GM18951 (cell line): ENCODE results near the gene MMP17.
"Not testable (repeated sequence)": the region's sequence is repeated elsewhere in the genome, so short reads cannot be mapped to it uniquely, and the experiment has no call there.

Source experiments
- POLR2A ChIP-seq: IDR thresholded peaks from 4 replicates; pipeline ENCODE4 v1.6.1; 2011; ENCODE audit warnings: mild to moderate bottlenecking; ENCODE audit not compliant: insufficient read length, insufficient read depth; ENCODE audit errors: extremely low read depth
- in situ Hi-C: fragments of 300-500 bp; cut with MboI; formaldehyde crosslinking; loops from one replicate; pipeline ENCODE4 v1.12.0; 2022; ENCODE audit warnings: low sequenced_read_pairs, mixed read lengths, inconsistent platforms; ENCODE audit not compliant: unreplicated experiment

Gene MMP17

DNA sequence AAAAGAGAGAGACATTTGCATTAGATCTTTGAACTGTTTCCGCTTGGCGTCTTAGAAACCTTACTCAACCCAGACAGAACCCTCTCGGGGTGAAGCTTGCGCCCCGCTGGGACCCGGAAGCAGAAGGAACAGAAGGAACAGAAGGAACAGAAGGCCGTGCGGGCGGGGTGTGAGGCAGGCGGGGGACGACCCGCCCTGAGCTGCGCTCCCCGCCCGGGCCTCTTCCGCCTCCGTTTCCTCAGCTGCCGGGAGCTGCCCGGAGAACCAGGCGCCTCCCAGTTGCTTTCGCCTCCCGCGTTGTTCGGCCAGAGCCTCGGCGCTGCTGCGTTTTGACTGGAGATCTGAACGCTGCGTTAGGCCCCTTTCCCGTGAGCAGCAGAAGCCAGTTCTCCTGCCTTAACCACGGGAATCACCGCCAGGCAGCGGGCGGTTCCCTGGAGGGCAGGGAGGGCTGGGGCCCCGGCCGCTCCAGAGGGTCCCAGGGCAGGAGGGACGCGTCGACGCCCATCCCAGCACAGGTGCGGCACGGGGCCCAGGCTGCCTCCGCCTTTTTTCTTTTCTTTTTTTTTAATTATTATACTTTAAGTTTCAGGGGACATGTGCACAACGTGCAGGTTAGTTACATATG is 19.3 kb upstream of the MMP17 start:
- no peak for TF ChIP-seq POLR2A
- in situ Hi-C loops: no loop called here

GRCh38 chr12:131809476-131810254 is 18.5 kb upstream of the MMP17 start:
- in situ Hi-C loops: not testable (repeated sequence)

DNA sequence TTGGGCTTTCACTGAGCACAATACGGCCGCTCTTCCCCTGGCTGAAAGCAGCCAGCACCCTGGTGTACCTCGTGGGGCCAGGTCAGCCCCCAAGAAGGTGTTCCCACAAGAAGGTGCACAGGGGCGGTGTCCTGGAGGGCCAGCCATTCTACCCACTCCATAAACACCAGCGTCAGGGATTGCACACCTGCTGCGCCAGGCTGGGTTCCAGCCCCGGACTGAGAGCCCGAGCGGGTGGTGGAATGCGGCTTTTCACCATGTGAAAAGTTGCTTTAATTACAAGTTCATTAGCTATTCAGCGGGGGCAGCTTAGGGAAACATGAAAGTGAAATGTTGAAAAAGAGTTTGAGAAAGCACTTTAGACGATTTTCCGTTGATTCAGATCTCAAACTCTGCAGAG is 17.5 kb upstream of the MMP17 start:
- TF ChIP-seq POLR2A: no peak
- in situ Hi-C loops: no loop called here

DNA sequence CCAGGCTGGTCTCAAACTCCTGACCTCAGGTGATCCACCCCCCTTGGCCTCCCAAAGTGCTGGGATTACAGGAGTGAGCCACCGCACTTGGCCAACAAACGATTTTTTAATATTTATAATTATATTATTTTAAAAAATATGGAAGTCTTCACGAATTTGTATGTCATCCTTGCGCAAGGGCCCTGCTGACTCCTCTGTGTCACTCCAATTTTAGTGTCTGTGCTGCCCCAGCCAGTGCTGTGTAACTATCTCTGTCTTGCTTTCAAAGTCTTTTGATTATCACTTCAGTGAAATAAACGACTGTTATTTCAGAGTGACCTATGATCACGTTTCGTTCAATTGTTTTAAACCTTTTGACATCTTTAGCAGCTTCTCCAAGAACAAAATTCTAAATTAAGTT is 13.1 kb upstream of the MMP17 start:
- TF ChIP-seq POLR2A: no peak
- in situ Hi-C loops: no loop called here

DNA sequence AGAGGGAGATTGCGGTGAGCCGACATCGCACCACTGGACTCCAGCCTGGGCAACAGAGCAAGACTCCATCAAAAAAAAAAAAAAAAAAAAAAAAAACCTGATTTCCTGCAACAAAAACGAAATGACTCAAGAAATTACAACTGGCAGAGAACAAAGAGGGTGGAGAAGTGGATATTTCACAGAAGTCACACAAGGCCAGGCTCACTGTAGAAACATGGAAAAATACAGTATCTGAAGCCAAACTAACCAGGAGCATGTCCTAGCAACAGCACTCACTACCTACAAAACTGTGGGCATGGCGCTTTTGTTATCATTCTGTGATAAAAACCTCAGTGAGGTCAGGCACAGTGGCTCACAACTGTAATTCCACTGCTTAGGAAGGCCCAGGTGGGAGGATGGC is 11.7 kb upstream of the MMP17 start:
- in situ Hi-C loops: no loop called here
- TF ChIP-seq POLR2A: no peak

DNA sequence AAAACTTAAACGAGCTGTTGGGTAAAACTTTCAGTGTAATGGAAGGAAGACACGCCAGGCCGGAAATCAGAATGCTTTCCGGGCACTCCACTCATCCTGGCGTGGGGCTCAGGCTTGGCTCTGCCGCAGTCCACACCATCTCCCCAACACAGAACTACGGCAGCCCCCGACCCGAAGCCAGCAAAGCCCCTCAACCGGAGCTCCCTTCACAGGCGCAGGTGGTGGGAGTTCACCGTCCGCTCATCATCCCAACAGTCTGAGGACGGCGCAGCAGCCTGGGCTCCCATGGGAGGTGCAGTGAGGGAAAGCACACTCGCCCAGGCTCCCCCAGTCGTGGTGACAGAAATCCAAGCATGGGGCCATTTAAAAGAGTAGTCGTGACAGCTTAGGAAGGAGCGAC is 11.0 kb upstream of the MMP17 start:
- TF ChIP-seq POLR2A: no peak
- in situ Hi-C loops: no loop called here

GRCh38 chr12:131818821-131819585 is 9.2 kb upstream of the MMP17 start:
- in situ Hi-C loops: no loop called here
- no peak for TF ChIP-seq POLR2A

- TF ChIP-seq POLR2A: no peak
- in situ Hi-C loops: no loop called here
Measured at GRCh38 chr12:131824450-131824849, 3.7 kb upstream of the MMP17 start.

- TF ChIP-seq POLR2A: no peak
- in situ Hi-C loops: no loop called here
Measured at GRCh38 chr12:131825146-131825892, 2.9 kb upstream of the MMP17 start.

DNA sequence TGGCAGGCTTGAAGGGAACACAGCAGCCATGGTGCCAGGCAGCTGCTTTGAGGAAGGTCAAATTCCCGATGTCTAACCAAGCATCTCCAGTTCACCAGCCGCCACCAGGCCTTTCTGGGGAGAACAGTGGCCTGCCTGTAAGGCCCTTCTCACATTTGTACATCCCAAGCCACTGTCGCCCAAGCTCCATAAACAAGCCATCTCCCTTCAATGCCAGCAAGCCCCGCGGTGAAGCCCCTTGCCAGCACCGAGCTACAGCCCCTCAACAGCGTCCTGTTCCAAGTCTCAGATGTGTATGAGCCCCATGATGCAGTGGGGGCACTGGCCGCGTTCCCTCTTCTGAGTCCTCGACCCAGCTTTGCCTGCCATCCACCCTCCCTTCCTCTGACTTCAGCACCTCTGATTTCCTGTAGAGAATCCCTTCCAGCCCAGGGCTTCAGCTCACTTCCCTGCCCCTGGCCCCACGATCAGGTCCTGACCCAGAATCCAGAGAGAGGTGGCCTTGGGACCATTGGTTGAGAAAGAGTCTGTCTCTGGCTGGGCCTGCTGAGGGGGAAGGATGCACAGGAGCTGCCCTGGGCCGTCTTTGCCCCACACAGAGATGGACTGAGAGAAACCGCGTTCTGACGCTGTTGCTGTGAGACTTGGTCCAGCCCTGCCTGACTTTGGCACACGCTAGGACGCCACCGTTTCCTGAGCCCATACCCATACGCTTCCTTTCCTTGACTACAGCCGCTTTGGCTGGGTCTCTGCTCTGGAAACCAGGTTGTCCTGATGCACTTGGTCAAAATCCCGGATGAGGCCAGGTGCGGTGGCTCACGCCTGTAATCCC is 1.9 kb upstream of the MMP17 start:
- in situ Hi-C loops: no loop called here
- TF ChIP-seq POLR2A: no peak

DNA sequence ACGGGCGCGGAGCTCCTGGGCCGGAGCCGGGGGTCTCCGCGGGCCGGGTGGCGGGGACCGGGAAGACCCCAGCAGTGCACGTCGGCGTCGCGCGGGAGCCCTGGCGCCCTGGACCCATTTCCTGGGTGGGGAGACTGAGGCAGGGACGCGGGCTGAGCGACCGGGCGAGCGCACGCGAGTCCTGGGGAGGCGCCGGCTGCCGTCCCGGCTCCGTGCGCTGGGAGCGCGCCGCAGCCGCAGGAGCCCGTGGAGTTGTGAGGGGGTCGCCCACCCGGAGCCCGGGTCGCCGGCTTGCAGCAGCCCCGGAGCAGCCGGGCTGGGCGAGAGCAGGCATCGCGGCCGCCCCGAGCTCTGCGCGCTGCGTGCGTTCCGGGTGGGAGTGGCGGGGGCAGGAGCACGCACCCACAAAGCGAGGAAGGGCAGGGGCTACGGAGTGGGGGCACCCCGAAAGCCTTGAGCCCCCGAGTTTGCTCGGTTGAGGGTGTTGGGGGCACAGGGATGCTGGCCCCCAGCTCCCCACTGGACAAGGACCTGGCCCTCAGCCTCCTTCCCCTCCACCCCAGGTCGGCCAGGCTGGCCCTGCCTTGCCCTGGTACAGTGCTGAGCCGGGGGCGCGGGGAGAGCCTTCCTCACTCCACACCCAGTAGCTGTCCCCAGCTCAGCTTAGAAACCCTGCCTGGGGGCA is 620 bp downstream of the MMP17 start:
- in situ Hi-C loops: no loop called here
- no peak for TF ChIP-seq POLR2A

GRCh38 chr12:131829356-131829747 is 1.2 kb downstream of the MMP17 start:
- in situ Hi-C loops: no loop called here
- no peak for TF ChIP-seq POLR2A
